DMS153 treated with DMSO at 0.1 percent for 48 hours (cell line): Measurements from ENCODE around the gene CRISP1.
"Not testable (repeated sequence)": the region's sequence is repeated elsewhere in the genome, so short reads cannot be mapped to it uniquely, and the experiment has no call there.

Source experiments
- DNase-seq: peaks from one replicate; lab custom pipeline; 2025; ENCODE audit not compliant: unreplicated experiment; lab: John Stamatoyannopoulos, UW

CRISP1 gene

GRCh38 chr6:49841424-49841823, 24.9 kb downstream of the CRISP1 start:
- DNase-seq, result no peak

DNA sequence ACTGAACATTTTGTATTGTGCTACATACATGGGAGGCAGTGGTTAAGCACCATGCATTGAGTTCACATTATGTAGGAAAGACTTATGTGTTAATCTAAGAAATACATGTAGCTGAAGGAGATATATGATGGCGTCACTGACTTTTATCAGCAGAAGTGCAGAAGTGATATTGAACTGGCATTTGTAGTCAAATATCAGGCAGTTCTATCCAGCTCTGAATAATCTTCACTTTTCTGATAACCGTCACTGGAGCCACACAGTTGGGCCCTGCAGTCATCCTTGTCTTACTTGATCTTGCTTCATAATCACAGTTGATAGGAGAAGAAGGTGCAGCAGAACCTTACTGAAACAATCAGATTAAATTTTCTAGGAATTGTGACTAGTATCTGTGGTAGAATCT, 26.4 kb downstream of the CRISP1 start:
- DNase-seq, result no peak

- DNase-seq, result no peak
Measured at GRCh38 chr6:49839162-49839561, 27.2 kb downstream of the CRISP1 start.

DNA sequence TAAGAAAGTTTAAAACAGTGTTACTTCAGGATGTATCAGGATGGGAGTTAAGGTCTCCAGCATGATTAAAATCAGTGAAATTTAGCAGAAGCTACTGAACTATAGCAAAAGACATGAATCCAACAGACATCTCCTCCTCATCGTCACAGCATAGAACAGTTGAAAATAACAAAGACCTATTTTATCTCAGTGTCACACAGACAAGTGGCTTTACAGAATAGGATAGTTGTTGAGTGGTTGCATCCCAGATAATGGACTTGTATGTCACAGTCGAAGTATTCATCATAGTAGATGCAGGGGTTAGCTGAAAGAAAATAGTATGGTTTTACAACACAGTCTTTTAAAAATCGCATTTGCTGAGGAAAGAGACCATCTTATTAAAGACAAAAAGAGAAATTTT, 31.2 kb downstream of the CRISP1 start:
- DNase-seq, result no peak

DNA sequence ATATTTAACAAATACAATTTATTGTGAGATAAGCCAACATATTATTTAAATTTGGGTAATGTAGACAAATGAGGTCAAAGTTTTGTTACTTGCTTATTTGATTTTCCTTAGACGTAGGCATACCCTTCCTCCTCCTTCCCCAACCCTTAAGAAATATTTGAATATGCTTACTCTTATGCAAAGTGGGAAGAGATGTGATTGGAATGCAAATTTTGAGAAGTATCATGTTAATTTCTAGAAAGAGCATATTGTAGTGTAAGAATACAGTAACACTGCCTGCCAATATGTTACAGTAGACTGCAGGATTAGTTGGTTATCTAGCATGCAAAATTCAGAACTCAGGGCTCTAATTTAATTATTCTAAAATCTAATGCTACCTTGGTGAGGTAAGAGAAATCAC, 32.9 kb downstream of the CRISP1 start:
- DNase-seq, result no peak

DNA sequence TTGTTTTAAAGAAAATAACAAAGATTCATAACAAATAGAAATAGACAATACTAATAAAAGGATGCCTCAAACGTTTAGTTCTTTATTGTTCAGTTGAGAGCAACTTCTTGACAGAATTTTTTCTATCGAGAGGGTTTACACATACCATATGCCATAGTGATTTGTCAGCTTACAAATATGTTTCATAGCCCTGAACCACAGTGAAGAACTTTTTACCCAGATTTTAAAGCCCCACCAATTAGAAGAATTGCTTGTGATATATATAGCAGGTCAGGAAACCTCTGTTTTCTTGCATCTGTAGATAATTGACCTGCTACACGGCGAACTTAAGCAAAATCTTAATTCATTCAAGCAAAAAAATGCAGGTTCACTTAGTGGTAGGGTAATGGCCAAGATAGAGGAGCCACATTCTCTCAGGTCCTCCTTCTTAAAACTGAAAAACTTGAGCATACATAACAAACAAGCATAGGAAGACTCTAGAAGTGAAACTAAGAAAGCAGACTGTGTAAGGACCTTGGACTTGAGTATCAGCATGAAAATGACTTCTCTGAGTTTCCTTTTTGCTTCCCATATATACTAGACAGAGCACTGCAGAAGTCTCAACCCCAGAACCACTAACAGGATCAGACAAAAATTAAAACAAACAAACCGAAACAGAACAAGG, 39.5 kb downstream of the CRISP1 start:
- DNase-seq, result no peak

DNA sequence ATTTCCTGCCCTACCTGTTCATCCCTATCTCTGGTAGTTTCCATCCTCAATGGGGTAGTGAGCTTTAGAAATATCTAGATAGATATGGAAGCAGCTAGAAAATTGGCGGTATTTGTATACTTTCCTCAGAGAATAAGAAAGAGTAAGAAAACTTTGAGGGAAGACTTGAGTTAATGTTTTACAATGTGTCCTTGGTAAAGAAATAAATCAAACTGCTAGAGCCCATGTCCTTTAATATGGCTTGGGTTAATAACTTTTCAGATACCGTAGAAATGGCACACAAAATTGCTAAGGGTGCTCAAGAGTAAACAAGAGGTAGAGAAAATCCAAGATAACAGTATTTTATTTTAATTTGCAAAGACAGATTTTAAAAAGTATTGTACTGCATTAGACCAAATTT, 51.2 kb downstream of the CRISP1 start:
- DNase-seq, result no peak

GRCh38 chr6:49813248-49813647, 53.1 kb downstream of the CRISP1 start:
- no peak for DNase-seq

DNA sequence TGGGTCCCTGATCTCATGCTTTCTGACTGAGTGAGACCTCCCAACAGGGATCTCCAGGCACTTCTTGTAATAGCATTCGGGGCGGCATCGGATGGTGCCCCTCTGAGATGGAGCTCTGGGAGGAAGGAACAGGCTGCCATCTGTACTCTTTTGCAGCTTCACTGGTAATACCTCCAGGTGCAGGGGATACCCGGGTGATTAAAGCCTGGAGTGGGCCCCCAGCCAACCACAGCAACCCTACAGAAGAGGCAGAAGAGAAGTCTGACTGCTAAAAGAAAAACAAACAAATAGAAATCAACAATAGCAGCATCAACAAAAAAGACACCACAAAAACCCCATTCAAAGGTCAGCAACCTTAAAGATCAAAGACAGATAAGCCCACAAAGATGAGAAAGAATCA, 60.2 kb downstream of the CRISP1 start:
- no peak for DNase-seq

DNA sequence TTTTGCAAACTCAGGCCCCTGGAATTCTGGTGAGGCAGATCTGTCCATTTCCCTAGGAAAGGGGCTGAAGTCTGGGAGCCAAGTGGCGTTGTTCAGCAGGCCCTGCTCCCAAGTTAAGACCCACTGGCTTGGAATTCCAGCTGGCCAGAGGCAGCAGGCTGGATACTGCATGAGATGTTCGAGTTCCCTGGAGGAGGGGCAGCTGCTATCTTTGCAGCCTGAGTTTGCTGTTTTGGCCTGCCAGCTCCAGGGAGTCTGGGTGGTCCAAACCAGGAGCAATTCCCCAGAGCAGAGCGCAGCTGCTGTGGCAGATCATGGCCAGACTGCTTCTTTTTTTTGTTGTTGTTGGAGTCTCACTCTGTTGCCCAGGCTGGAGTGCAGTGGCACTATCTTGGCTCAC, 61.1 kb downstream of the CRISP1 start:
- DNase-seq, result no peak

- DNase-seq, result no peak
Measured at GRCh38 chr6:49801525-49801924, 64.8 kb downstream of the CRISP1 start.

DNA sequence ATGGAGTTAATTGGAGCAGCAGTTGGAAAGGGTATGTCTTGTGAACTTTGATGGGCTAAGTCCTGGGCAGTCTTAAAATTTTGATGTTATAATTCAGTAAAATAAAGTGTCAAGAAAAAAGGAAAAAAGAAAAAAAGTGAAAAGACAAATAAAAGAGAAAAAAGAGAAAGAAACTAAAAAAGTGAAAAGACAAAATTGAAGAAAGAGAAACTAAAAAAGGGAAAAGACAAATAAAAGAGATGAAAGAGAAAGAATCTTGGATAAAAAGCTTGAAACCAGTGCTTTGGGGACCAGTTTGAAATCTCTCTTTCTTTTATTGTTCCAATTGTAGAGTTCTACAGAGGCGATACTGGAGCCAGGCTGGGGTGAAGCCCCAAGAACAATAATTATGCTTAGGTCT, 67.2 kb downstream of the CRISP1 start:
- no peak for DNase-seq

- DNase-seq, result not testable (repeated sequence)
Measured at GRCh38 chr6:49796842-49797455, 69.4 kb downstream of the CRISP1 start.

- no peak for DNase-seq
Measured at GRCh38 chr6:49790341-49790740, 76.0 kb downstream of the CRISP1 start.

GRCh38 chr6:49787176-49787575, 79.2 kb downstream of the CRISP1 start, which contains the start of gene PGK2:
TSS of gene PGK2 (minus strand) at chr6:49787285. CDS start at chr6:49787187, 98 bp downstream.
- no peak for DNase-seq

- no peak for DNase-seq
Measured at GRCh38 chr6:49784272-49784671, 82.1 kb downstream of the CRISP1 start.
